Panc1 (cell line): ENCODE data around the gene ADSS2.

Experiments
- POLR2AphosphoS5 ChIP-seq: IDR thresholded peaks from 2 replicates; pipeline ENCODE4 v1.6.1; 2012; ENCODE audit warnings: mild to moderate bottlenecking, low read depth, low read length, moderate library complexity
- SIN3A ChIP-seq: IDR thresholded peaks from 2 replicates; pipeline ENCODE4 v1.6.1; 2012; ENCODE audit warnings: low read depth, mild to moderate bottlenecking, low read length, moderate library complexity, borderline replicate concordance; ENCODE audit not compliant: insufficient read depth
- TCF7L2 ChIP-seq: IDR thresholded peaks from 2 replicates; pipeline ENCODE4 v1.6.1; 2011; ENCODE audit warnings: mild to moderate bottlenecking, low read depth, low read length, inconsistent platforms
- TF ChIP-seq, protein P1 (sequence below): fragments of 450-650 bp; IDR thresholded peaks from 2 replicates; pipeline ENCODE4 v1.5.1; 2017; ENCODE audit warnings: mild to moderate bottlenecking
- TF ChIP-seq, protein P2 (sequence below), 2 experiments: IDR thresholded peaks; 2 replicates each; pipeline ENCODE4 v1.6.1; 2011 to 2012; ENCODE audit warnings: low read depth in 2 of 2, control low read depth in 1 of 2, low read length in 1 of 2, mild to moderate bottlenecking in 1 of 2, moderate library complexity in 1 of 2; ENCODE audit not compliant: insufficient read depth in 1 of 2

DNA sequence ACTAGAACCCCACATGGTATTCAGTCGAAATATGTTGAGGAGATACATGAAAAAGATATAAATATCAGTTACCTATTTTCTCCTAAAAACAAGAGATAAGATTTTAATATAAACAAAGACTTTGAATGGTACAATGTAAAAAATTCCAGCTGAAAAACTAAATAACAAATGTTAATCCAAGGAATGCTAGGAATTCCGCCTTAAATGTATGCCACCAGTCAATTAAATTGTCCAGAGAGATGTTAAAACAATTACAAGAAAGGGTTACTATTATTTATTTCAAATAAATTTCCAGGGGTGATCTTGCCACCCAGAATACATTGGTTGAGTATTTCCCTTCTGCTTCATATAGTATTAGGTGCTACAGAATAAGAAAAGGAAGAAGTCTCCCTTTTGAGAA is 4.2 kb downstream of the ADSS2 start:
- TF ChIP-seq, protein P1, sequence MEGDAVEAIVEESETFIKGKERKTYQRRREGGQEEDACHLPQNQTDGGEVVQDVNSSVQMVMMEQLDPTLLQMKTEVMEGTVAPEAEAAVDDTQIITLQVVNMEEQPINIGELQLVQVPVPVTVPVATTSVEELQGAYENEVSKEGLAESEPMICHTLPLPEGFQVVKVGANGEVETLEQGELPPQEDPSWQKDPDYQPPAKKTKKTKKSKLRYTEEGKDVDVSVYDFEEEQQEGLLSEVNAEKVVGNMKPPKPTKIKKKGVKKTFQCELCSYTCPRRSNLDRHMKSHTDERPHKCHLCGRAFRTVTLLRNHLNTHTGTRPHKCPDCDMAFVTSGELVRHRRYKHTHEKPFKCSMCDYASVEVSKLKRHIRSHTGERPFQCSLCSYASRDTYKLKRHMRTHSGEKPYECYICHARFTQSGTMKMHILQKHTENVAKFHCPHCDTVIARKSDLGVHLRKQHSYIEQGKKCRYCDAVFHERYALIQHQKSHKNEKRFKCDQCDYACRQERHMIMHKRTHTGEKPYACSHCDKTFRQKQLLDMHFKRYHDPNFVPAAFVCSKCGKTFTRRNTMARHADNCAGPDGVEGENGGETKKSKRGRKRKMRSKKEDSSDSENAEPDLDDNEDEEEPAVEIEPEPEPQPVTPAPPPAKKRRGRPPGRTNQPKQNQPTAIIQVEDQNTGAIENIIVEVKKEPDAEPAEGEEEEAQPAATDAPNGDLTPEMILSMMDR, result no peak
- TF ChIP-seq SIN3A (no peak), POLR2AphosphoS5 (no peak), TCF7L2 (no peak)
- TF ChIP-seq, protein P2, sequence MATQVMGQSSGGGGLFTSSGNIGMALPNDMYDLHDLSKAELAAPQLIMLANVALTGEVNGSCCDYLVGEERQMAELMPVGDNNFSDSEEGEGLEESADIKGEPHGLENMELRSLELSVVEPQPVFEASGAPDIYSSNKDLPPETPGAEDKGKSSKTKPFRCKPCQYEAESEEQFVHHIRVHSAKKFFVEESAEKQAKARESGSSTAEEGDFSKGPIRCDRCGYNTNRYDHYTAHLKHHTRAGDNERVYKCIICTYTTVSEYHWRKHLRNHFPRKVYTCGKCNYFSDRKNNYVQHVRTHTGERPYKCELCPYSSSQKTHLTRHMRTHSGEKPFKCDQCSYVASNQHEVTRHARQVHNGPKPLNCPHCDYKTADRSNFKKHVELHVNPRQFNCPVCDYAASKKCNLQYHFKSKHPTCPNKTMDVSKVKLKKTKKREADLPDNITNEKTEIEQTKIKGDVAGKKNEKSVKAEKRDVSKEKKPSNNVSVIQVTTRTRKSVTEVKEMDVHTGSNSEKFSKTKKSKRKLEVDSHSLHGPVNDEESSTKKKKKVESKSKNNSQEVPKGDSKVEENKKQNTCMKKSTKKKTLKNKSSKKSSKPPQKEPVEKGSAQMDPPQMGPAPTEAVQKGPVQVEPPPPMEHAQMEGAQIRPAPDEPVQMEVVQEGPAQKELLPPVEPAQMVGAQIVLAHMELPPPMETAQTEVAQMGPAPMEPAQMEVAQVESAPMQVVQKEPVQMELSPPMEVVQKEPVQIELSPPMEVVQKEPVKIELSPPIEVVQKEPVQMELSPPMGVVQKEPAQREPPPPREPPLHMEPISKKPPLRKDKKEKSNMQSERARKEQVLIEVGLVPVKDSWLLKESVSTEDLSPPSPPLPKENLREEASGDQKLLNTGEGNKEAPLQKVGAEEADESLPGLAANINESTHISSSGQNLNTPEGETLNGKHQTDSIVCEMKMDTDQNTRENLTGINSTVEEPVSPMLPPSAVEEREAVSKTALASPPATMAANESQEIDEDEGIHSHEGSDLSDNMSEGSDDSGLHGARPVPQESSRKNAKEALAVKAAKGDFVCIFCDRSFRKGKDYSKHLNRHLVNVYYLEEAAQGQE (IDR thresholded peaks at IDR 0.05; ENCODE audit: insufficient read depth in 1 of 2, low read depth in 2 of 2, low read length in 1 of 2), result no peak
